ENCODE data around the gene ZFYVE16.

The ZFYVE16 gene

DNA sequence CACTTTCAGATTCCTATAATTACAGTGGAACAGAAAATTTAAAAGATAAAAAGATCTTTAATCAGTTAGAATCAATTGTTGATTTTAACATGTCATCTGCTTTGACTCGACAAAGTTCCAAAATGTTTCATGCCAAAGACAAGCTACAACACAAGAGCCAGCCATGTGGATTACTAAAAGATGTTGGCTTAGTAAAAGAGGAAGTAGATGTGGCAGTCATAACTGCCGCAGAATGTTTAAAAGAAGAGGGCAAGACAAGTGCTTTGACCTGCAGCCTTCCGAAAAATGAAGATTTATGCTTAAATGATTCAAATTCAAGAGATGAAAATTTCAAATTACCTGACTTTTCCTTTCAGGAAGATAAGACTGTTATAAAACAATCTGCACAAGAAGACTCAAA is 29.5 kb downstream of the ZFYVE16 start (continued):
- TF ChIP-seq, protein P1, sequence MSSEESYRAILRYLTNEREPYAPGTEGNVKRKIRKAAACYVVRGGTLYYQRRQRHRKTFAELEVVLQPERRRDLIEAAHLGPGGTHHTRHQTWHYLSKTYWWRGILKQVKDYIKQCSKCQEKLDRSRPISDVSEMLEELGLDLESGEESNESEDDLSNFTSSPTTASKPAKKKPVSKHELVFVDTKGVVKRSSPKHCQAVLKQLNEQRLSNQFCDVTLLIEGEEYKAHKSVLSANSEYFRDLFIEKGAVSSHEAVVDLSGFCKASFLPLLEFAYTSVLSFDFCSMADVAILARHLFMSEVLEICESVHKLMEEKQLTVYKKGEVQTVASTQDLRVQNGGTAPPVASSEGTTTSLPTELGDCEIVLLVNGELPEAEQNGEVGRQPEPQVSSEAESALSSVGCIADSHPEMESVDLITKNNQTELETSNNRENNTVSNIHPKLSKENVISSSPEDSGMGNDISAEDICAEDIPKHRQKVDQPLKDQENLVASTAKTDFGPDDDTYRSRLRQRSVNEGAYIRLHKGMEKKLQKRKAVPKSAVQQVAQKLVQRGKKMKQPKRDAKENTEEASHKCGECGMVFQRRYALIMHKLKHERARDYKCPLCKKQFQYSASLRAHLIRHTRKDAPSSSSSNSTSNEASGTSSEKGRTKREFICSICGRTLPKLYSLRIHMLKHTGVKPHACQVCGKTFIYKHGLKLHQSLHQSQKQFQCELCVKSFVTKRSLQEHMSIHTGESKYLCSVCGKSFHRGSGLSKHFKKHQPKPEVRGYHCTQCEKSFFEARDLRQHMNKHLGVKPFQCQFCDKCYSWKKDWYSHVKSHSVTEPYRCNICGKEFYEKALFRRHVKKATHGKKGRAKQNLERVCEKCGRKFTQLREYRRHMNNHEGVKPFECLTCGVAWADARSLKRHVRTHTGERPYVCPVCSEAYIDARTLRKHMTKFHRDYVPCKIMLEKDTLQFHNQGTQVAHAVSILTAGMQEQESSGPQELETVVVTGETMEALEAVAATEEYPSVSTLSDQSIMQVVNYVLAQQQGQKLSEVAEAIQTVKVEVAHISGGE (tag by site-specific recombination; conservative IDR thresholded peaks at IDR 0.05; ENCODE audit: low read depth): no peak
- no peak for TF ChIP-seq ZNF140 (tag by site-specific recombination; IDR thresholded peaks at IDR 0.05)

DNA sequence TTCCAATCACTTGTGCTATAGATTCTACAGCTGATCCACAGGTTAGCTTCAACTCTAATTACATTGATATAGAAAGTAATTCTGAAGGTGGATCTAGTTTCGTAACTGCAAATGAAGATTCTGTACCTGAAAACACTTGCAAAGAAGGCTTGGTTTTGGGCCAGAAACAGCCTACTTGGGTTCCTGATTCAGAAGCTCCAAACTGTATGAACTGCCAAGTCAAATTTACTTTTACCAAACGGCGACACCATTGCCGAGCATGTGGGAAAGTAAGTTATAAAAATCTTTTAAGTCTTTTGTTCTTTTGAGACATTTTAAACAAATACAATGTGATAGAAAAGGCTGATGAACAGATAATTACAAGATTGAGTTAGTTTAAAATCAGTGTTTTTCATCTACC is 30.9 kb downstream of the ZFYVE16 start:
- no peak overlapping the region for H3K27ac ChIP-seq (ENCODE audit: extremely low read depth, low read depth, low read length)
- H3K4me3 ChIP-seq (ENCODE audit: low read depth, low read length): no peak overlapping the region
- H3K9me3 ChIP-seq (ENCODE audit: control insufficient read depth, insufficient read depth, low read depth, low read length): no peaks in the 10 kb centered on the region
- ChIA-PET POLR2A (no interaction called here), CTCF (no interaction called here)
- H3K4me1 ChIP-seq (ENCODE audit: control insufficient read depth, insufficient read depth, low read length): peaks cover 3% of the 10 kb centered on the region; the same call in 1 of the 2 replicates
- TF ChIP-seq ZNF473 (tag by site-specific recombination; IDR thresholded peaks at IDR 0.05) (no peak), ZNF664 (tag by site-specific recombination; IDR thresholded peaks at IDR 0.05) (no peak), KLF10 (tag by site-specific recombination; IDR thresholded peaks at IDR 0.05) (no peak)
- H3K36me3 ChIP-seq (ENCODE audit: control insufficient read depth in 2 of 2, insufficient read depth in 1 of 2, low read length in 2 of 2): peaks cover 16 to 55% of the 10 kb centered on the region in 2 experiments

DNA sequence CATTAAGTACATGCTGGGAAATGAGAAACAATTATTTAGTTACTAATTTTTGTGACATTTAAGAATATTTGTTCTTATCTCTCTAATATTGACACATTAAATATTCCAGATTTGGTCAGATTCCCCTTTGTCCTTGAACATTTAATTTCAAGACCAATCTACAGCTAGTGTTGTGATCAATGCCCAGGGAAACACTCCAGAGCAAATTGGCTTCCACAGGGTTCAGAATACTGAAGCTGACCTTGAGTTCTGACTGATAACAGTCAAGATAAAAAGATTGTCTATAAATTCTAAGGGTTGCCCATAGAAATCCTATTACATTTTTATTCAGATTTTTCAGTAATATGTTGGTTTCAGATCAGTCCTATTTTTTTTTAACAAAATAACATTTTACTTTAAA is 31.3 kb downstream of the ZFYVE16 start:
- CTCF ChIA-PET: no interaction called here
- Histone ChIP-seq H3K9me3 (ENCODE audit: control insufficient read depth, insufficient read depth, low read depth, low read length) (no peaks in the 10 kb centered on the region), H3K4me3 (ENCODE audit: low read depth, low read length) (no peak overlapping the region), H3K36me3 (ENCODE audit: control insufficient read depth in 2 of 2, insufficient read depth in 1 of 2, low read length in 2 of 2) (peaks cover 19 to 55% of the 10 kb centered on the region in 2 experiments), H3K27ac (ENCODE audit: extremely low read depth, low read depth, low read length) (no peak overlapping the region), H3K4me1 (ENCODE audit: control insufficient read depth, insufficient read depth, low read length) (peaks cover 3% of the 10 kb centered on the region; the same call in 1 of the 2 replicates)
- POLR2A ChIA-PET: no interaction called here
- TF ChIP-seq ZIC2 (tag by site-specific recombination; IDR thresholded peaks at IDR 0.05) (no peak), ZNF530 (tag by site-specific recombination; IDR thresholded peaks at IDR 0.05; ENCODE audit: low read depth) (no peak), ZNF174 (tag by site-specific recombination; IDR thresholded peaks at IDR 0.05) (no peak), ZNF423 (tag by site-specific recombination; IDR thresholded peaks at IDR 0.05) (no peak), ZNF768 (tag by site-specific recombination; IDR thresholded peaks at IDR 0.05) (no peak), GLIS2 (tag by site-specific recombination; IDR thresholded peaks at IDR 0.05) (no peak), OVOL3 (tag by site-specific recombination; IDR thresholded peaks at IDR 0.05) (no peak), ZSCAN23 (tag by site-specific recombination; IDR thresholded peaks at IDR 0.05) (no peak), ZNF837 (tag by site-specific recombination; IDR thresholded peaks at IDR 0.05) (no peak), ZNF354C (tag by site-specific recombination; IDR thresholded peaks at IDR 0.05; ENCODE audit: borderline replicate concordance, low read depth) (no peak), ZNF398 (tag by site-specific recombination; IDR thresholded peaks at IDR 0.05) (no peak), ZNF596 (tag by site-specific recombination; IDR thresholded peaks at IDR 0.05) (no peak), ZNF2 (tag by site-specific recombination; IDR thresholded peaks at IDR 0.05) (no peak), ZNF175 (tag by site-specific recombination; IDR thresholded peaks at IDR 0.05) (no peak), SALL2 (tag by site-specific recombination; IDR thresholded peaks at IDR 0.05; ENCODE audit: borderline replicate concordance) (no peak), ZBTB21 (tag by site-specific recombination; IDR thresholded peaks at IDR 0.05) (no peak), ZBTB49 (tag by site-specific recombination; IDR thresholded peaks at IDR 0.05; ENCODE audit: low read depth) (no peak), ZNF549 (tag by site-specific recombination; IDR thresholded peaks at IDR 0.05) (no peak)
- TF ChIP-seq, protein P2, sequence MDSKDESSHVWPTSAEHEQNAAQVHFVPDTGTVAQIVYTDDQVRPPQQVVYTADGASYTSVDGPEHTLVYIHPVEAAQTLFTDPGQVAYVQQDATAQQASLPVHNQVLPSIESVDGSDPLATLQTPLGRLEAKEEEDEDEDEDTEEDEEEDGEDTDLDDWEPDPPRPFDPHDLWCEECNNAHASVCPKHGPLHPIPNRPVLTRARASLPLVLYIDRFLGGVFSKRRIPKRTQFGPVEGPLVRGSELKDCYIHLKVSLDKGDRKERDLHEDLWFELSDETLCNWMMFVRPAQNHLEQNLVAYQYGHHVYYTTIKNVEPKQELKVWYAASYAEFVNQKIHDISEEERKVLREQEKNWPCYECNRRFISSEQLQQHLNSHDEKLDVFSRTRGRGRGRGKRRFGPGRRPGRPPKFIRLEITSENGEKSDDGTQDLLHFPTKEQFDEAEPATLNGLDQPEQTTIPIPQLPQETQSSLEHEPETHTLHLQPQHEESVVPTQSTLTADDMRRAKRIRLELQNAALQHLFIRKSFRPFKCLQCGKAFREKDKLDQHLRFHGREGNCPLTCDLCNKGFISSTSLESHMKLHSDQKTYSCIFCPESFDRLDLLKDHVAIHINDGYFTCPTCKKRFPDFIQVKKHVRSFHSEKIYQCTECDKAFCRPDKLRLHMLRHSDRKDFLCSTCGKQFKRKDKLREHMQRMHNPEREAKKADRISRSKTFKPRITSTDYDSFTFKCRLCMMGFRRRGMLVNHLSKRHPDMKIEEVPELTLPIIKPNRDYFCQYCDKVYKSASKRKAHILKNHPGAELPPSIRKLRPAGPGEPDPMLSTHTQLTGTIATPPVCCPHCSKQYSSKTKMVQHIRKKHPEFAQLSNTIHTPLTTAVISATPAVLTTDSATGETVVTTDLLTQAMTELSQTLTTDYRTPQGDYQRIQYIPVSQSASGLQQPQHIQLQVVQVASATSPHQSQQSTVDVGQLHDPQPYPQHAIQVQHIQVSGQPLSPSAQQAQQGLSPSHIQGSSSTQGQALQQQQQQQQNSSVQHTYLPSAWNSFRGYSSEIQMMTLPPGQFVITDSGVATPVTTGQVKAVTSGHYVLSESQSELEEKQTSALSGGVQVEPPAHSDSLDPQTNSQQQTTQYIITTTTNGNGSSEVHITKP (tag by site-specific recombination; IDR thresholded peaks at IDR 0.05): no peak

Measured in HEK293 (cell line).